ENCODE measurements around the gene SUN3.
A peak's percentile ranks its signal among the peaks of the same experiment; 100 is the strongest.

The SUN3 gene

GRCh38 chr7:47954231-47954911, 74.5 kb downstream of the SUN3 start:
- no peaks in the 10 kb centered on the region for H3K9me3 ChIP-seq (ENCODE audit: control insufficient read depth, low read length)
- H3K4me1 ChIP-seq = peaks cover 13% of the 10 kb centered on the region
- H3K4me2 ChIP-seq (ENCODE audit: low read length) = no peak overlapping the region
- no peaks in the 10 kb centered on the region for H3K79me2 ChIP-seq
- H3K9ac ChIP-seq = no peak overlapping the region
- no peaks in the 10 kb centered on the region for H3K27me3 ChIP-seq (ENCODE audit: control insufficient read depth, insufficient read depth, low read length)
- TF ChIP-seq, protein P1, sequence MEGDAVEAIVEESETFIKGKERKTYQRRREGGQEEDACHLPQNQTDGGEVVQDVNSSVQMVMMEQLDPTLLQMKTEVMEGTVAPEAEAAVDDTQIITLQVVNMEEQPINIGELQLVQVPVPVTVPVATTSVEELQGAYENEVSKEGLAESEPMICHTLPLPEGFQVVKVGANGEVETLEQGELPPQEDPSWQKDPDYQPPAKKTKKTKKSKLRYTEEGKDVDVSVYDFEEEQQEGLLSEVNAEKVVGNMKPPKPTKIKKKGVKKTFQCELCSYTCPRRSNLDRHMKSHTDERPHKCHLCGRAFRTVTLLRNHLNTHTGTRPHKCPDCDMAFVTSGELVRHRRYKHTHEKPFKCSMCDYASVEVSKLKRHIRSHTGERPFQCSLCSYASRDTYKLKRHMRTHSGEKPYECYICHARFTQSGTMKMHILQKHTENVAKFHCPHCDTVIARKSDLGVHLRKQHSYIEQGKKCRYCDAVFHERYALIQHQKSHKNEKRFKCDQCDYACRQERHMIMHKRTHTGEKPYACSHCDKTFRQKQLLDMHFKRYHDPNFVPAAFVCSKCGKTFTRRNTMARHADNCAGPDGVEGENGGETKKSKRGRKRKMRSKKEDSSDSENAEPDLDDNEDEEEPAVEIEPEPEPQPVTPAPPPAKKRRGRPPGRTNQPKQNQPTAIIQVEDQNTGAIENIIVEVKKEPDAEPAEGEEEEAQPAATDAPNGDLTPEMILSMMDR (IDR thresholded peaks at IDR 0.05) = no peak
- no peak overlapping the region for H3K27ac ChIP-seq
- H3K36me3 ChIP-seq (ENCODE audit: control insufficient read depth, insufficient read depth, low read length) = no peaks in the 10 kb centered on the region
- H2AFZ ChIP-seq = no peak overlapping the region
- no peak overlapping the region for H3K4me3 ChIP-seq (ENCODE audit: low read depth, low read length)

DNA sequence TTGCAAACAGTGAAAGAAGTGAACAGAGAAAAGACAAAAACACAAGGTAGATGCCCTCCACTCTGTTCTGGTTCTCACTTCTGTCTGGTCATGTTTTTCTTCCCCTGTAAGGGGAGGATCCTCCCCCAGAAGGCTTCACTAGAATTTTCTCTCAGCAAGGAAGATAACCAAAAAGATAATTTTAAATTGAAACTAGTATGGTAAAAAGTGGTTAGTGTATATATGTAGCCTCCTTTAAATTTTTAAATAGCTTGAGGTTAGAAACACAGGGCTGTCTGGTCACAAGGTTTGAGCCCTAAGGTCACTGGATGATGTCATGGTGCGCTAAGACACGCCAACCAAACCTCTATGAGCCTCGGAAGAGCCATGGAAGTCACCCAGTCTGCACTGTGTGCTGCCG, 75.1 kb downstream of the SUN3 start:
- H3K36me3 ChIP-seq (ENCODE audit: control insufficient read depth, insufficient read depth, low read length) = no peaks in the 10 kb centered on the region
- H3K27ac ChIP-seq = no peak overlapping the region
- no peak overlapping the region for H3K4me2 ChIP-seq (ENCODE audit: low read length)
- H3K27me3 ChIP-seq (ENCODE audit: control insufficient read depth, insufficient read depth, low read length) = no peaks in the 10 kb centered on the region
- no peaks in the 10 kb centered on the region for H3K79me2 ChIP-seq
- no peak overlapping the region for H2AFZ ChIP-seq
- TF ChIP-seq, protein P1 (IDR thresholded peaks at IDR 0.05) = no peak
- H3K9me3 ChIP-seq (ENCODE audit: control insufficient read depth, low read length) = no peaks in the 10 kb centered on the region
- H3K9ac ChIP-seq = no peak overlapping the region
- peaks cover 13% of the 10 kb centered on the region for H3K4me1 ChIP-seq
- H3K4me3 ChIP-seq (ENCODE audit: low read depth, low read length) = no peak overlapping the region

DNA sequence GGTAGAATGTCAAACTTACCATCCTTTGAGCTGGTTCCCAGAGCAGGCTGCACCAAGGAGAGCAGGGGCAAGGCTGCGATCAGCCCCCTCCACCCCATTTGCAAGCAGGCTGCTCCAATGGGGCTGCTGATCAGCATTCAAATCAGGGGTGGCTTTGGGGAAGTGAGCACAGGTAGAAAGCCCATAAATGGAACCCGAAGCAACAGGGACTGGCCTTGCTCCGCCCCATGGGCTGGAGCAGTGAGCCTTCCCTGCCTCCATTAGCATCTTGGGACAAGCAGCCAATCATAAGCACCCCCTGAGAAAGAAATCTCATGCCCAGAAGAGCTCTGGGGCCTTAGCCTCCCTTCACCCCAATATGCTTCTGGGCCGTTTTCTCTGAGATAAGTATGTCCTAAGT, 76.7 kb downstream of the SUN3 start:
- TF ChIP-seq, protein P1 (IDR thresholded peaks at IDR 0.05) = no peak
- H3K9ac ChIP-seq = no peak overlapping the region
- H3K79me2 ChIP-seq = no peaks in the 10 kb centered on the region
- peaks cover 13% of the 10 kb centered on the region for H3K4me1 ChIP-seq
- no peak overlapping the region for H3K27ac ChIP-seq
- no peaks in the 10 kb centered on the region for H3K36me3 ChIP-seq (ENCODE audit: control insufficient read depth, insufficient read depth, low read length)
- H3K4me3 ChIP-seq (ENCODE audit: low read depth, low read length) = no peak overlapping the region
- H3K9me3 ChIP-seq (ENCODE audit: control insufficient read depth, low read length) = no peaks in the 10 kb centered on the region
- H3K27me3 ChIP-seq (ENCODE audit: control insufficient read depth, insufficient read depth, low read length) = no peaks in the 10 kb centered on the region
- H2AFZ ChIP-seq = no peak overlapping the region
- no peak overlapping the region for H3K4me2 ChIP-seq (ENCODE audit: low read length)

GRCh38 chr7:47951374-47951773, 77.5 kb downstream of the SUN3 start:
- peak overlapping the region; percentile 31 for H2AFZ ChIP-seq
- H3K9me3 ChIP-seq (ENCODE audit: control insufficient read depth, low read length) = no peaks in the 10 kb centered on the region
- H3K27ac ChIP-seq = no peak overlapping the region
- TF ChIP-seq, protein P1 (IDR thresholded peaks at IDR 0.05) = no peak
- no peaks in the 10 kb centered on the region for H3K27me3 ChIP-seq (ENCODE audit: control insufficient read depth, insufficient read depth, low read length)
- H3K4me1 ChIP-seq = peaks cover 13% of the 10 kb centered on the region
- no peaks in the 10 kb centered on the region for H3K79me2 ChIP-seq
- no peak overlapping the region for H3K9ac ChIP-seq
- no peak overlapping the region for H3K4me2 ChIP-seq (ENCODE audit: low read length)
- H3K4me3 ChIP-seq (ENCODE audit: low read depth, low read length) = no peak overlapping the region
- no peaks in the 10 kb centered on the region for H3K36me3 ChIP-seq (ENCODE audit: control insufficient read depth, insufficient read depth, low read length)

- peaks cover 13% of the 10 kb centered on the region for H3K4me1 ChIP-seq
These were observed 78.2 kb downstream of the SUN3 start for GRCh38 chr7:47950714-47951113.

More at GRCh38 chr7:47950714-47951113, 78.2 kb downstream of the SUN3 start:
- H3K27ac ChIP-seq = no peak overlapping the region
- TF ChIP-seq, protein P1 (IDR thresholded peaks at IDR 0.05) = no peak
- H3K4me3 ChIP-seq (ENCODE audit: low read depth, low read length) = no peak overlapping the region
- no peak overlapping the region for H3K9ac ChIP-seq
- H3K79me2 ChIP-seq = no peaks in the 10 kb centered on the region
- no peak overlapping the region for H3K4me2 ChIP-seq (ENCODE audit: low read length)
- no peaks in the 10 kb centered on the region for H3K36me3 ChIP-seq (ENCODE audit: control insufficient read depth, insufficient read depth, low read length)
- H2AFZ ChIP-seq = peak overlapping the region; percentile 31
- no peaks in the 10 kb centered on the region for H3K27me3 ChIP-seq (ENCODE audit: control insufficient read depth, insufficient read depth, low read length)
- H3K9me3 ChIP-seq (ENCODE audit: control insufficient read depth, low read length) = no peaks in the 10 kb centered on the region
